ENCODE data around the gene CGB1.

- TF ChIP-seq SRF (IDR thresholded peaks at IDR 0.05; ENCODE audit: low read depth, low read length): no peak
- TF ChIP-seq POLR2A (IDR thresholded peaks at IDR 0.05; ENCODE audit: control extremely low read depth in 1 of 2, low read depth in 2 of 2, low read length in 2 of 2): no peak
- TF ChIP-seq, protein P1, sequence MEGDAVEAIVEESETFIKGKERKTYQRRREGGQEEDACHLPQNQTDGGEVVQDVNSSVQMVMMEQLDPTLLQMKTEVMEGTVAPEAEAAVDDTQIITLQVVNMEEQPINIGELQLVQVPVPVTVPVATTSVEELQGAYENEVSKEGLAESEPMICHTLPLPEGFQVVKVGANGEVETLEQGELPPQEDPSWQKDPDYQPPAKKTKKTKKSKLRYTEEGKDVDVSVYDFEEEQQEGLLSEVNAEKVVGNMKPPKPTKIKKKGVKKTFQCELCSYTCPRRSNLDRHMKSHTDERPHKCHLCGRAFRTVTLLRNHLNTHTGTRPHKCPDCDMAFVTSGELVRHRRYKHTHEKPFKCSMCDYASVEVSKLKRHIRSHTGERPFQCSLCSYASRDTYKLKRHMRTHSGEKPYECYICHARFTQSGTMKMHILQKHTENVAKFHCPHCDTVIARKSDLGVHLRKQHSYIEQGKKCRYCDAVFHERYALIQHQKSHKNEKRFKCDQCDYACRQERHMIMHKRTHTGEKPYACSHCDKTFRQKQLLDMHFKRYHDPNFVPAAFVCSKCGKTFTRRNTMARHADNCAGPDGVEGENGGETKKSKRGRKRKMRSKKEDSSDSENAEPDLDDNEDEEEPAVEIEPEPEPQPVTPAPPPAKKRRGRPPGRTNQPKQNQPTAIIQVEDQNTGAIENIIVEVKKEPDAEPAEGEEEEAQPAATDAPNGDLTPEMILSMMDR (IDR thresholded peaks at IDR 0.05; ENCODE audit: control extremely low read depth in 1 of 3, insufficient read depth in 1 of 3, low read depth in 1 of 3, low read length in 3 of 3): no peak
- no peak for TF ChIP-seq RBBP5 (IDR thresholded peaks at IDR 0.05; ENCODE audit: borderline replicate concordance, low read depth, low read length)
- TF ChIP-seq ATF3 (IDR thresholded peaks at IDR 0.05; ENCODE audit: insufficient read depth, low read depth, low read length): no peak
- no peak for TF ChIP-seq RAD21 (IDR thresholded peaks at IDR 0.05 in 1 of 2, conservative IDR thresholded peaks at IDR 0.05 in 1 of 2; ENCODE audit: low read depth in 2 of 2, low read length in 2 of 2)
- TF ChIP-seq GABPA (IDR thresholded peaks at IDR 0.05; ENCODE audit: borderline replicate concordance, insufficient read depth, low read length): no peak
- TF ChIP-seq, protein P2, sequence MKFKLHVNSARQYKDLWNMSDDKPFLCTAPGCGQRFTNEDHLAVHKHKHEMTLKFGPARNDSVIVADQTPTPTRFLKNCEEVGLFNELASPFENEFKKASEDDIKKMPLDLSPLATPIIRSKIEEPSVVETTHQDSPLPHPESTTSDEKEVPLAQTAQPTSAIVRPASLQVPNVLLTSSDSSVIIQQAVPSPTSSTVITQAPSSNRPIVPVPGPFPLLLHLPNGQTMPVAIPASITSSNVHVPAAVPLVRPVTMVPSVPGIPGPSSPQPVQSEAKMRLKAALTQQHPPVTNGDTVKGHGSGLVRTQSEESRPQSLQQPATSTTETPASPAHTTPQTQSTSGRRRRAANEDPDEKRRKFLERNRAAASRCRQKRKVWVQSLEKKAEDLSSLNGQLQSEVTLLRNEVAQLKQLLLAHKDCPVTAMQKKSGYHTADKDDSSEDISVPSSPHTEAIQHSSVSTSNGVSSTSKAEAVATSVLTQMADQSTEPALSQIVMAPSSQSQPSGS (IDR thresholded peaks at IDR 0.05; ENCODE audit: low read length): no peak
- no peak for TF ChIP-seq SIN3A (conservative IDR thresholded peaks at IDR 0.05 in 1 of 2, IDR thresholded peaks at IDR 0.05 in 1 of 2; ENCODE audit: low read depth in 1 of 2, low read length in 2 of 2)
- TF ChIP-seq EZH2 (IDR thresholded peaks at IDR 0.05; ENCODE audit: low read depth, low read length, severe bottlenecking): no peak
- no peak for TF ChIP-seq TCF12 (IDR thresholded peaks at IDR 0.05; ENCODE audit: low read depth, low read length)
- TF ChIP-seq RNF2 (IDR thresholded peaks at IDR 0.05; ENCODE audit: borderline replicate concordance, low read depth, low read length, missing control alignments, poor library complexity, severe bottlenecking): no peak
These were observed 20.4 kb downstream of the CGB1 start for GRCh38 chr19:49016067-49016839.

All from H1 (cell line).